ENCODE results near the gene PPIL1.

The PPIL1 gene

GRCh38 chr6:36873612-36874442 is 776 bp downstream of the PPIL1 start:
- TF ChIP-seq TCF12 (IDR thresholded peaks at IDR 0.05; ENCODE audit: low read depth) (no peak), TAF1 (IDR thresholded peaks at IDR 0.05; ENCODE audit: low read depth) (no peak), EP300 (IDR thresholded peaks at IDR 0.05; ENCODE audit: borderline replicate concordance) (no peak), YY1 (IDR thresholded peaks at IDR 0.05; ENCODE audit: low read depth) (no peak)

GRCh38 chr6:36873115-36873514 is 1.5 kb downstream of the PPIL1 start:
- TF ChIP-seq RAD21 (IDR thresholded peaks at IDR 0.05; ENCODE audit: low read depth) (no peak), FOXM1 (IDR thresholded peaks at IDR 0.05; ENCODE audit: borderline replicate concordance, low read depth) (no peak), TAF1 (IDR thresholded peaks at IDR 0.05; ENCODE audit: low read depth) (no peak)

DNA sequence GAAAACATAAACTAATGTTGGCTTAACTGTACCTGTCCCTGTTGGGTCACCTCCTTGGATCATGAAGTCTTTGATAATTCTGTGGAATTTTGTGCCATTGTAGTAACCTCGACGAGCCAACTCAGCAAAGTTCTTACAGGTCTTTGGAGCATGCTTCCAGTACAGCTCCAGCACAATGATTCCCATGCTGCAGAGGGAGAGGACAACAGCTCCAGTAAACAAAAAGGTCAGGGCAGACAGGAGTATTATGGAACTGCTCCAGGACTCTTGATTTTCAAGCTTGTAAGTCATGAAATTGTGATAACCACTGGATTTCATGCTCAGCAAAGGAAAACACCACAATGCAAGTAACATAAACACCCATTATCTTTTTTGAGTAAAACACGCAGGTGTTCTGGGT is 2.9 kb downstream of the PPIL1 start:
- no peak for TF ChIP-seq NFIC (IDR thresholded peaks at IDR 0.05)
- TF ChIP-seq EGR1 (IDR thresholded peaks at IDR 0.05): no peak
- TF ChIP-seq, protein P1, sequence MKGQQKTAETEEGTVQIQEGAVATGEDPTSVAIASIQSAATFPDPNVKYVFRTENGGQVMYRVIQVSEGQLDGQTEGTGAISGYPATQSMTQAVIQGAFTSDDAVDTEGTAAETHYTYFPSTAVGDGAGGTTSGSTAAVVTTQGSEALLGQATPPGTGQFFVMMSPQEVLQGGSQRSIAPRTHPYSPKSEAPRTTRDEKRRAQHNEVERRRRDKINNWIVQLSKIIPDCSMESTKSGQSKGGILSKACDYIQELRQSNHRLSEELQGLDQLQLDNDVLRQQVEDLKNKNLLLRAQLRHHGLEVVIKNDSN (IDR thresholded peaks at IDR 0.05): no peak
- no peak for TF ChIP-seq FOXM1 (IDR thresholded peaks at IDR 0.05; ENCODE audit: borderline replicate concordance, low read depth)
- TF ChIP-seq TCF12 (IDR thresholded peaks at IDR 0.05; ENCODE audit: low read depth): no peak
- TF ChIP-seq RAD21 (IDR thresholded peaks at IDR 0.05; ENCODE audit: low read depth): no peak
- no peak for TF ChIP-seq TAF1 (IDR thresholded peaks at IDR 0.05; ENCODE audit: low read depth)
- TF ChIP-seq REST (IDR thresholded peaks at IDR 0.05; ENCODE audit: low read depth): no peak
- no peak for TF ChIP-seq MAX (IDR thresholded peaks at IDR 0.05)
- no peak for TF ChIP-seq CREB1 (IDR thresholded peaks at IDR 0.05; ENCODE audit: low read depth)
- no peak for TF ChIP-seq YY1 (IDR thresholded peaks at IDR 0.05; ENCODE audit: low read depth)
- no peak for TF ChIP-seq ZBTB7A (IDR thresholded peaks at IDR 0.05; ENCODE audit: low read depth)
- no peak for TF ChIP-seq CEBPB (IDR thresholded peaks at IDR 0.05)
- no peak for TF ChIP-seq EP300 (IDR thresholded peaks at IDR 0.05; ENCODE audit: borderline replicate concordance)
- no peak for TF ChIP-seq TEAD4 (IDR thresholded peaks at IDR 0.05)

GRCh38 chr6:36867471-36868224 is 7.0 kb downstream of the PPIL1 start:
- TF ChIP-seq EGR1 (IDR thresholded peaks at IDR 0.05): no peak
- no peak for TF ChIP-seq CREB1 (IDR thresholded peaks at IDR 0.05; ENCODE audit: low read depth)
- no peak for TF ChIP-seq REST (IDR thresholded peaks at IDR 0.05; ENCODE audit: low read depth)
- no peak for TF ChIP-seq TCF12 (IDR thresholded peaks at IDR 0.05; ENCODE audit: low read depth)
- TF ChIP-seq NFIC (IDR thresholded peaks at IDR 0.05): no peak
- TF ChIP-seq, protein P1 (IDR thresholded peaks at IDR 0.05): no peak
- TF ChIP-seq YY1 (IDR thresholded peaks at IDR 0.05; ENCODE audit: low read depth): no peak
- TF ChIP-seq RAD21 (IDR thresholded peaks at IDR 0.05; ENCODE audit: low read depth): no peak
- no peak for TF ChIP-seq MAX (IDR thresholded peaks at IDR 0.05)
- no peak for TF ChIP-seq ZBTB7A (IDR thresholded peaks at IDR 0.05; ENCODE audit: low read depth)
- TF ChIP-seq CEBPB (IDR thresholded peaks at IDR 0.05): no peak
- TF ChIP-seq TAF1 (IDR thresholded peaks at IDR 0.05; ENCODE audit: low read depth): no peak
- TF ChIP-seq FOXM1 (IDR thresholded peaks at IDR 0.05; ENCODE audit: borderline replicate concordance, low read depth): no peak
- TF ChIP-seq TEAD4 (IDR thresholded peaks at IDR 0.05): no peak
- TF ChIP-seq EP300 (IDR thresholded peaks at IDR 0.05; ENCODE audit: borderline replicate concordance): no peak

- TF ChIP-seq RAD21 (IDR thresholded peaks at IDR 0.05; ENCODE audit: low read depth) (no peak), REST (IDR thresholded peaks at IDR 0.05; ENCODE audit: low read depth) (no peak), YY1 (IDR thresholded peaks at IDR 0.05; ENCODE audit: low read depth) (no peak), TCF12 (IDR thresholded peaks at IDR 0.05; ENCODE audit: low read depth) (no peak), EGR1 (IDR thresholded peaks at IDR 0.05) (no peak), TEAD4 (IDR thresholded peaks at IDR 0.05) (no peak), EP300 (IDR thresholded peaks at IDR 0.05; ENCODE audit: borderline replicate concordance) (no peak), TAF1 (IDR thresholded peaks at IDR 0.05; ENCODE audit: low read depth) (no peak), NFIC (IDR thresholded peaks at IDR 0.05) (no peak), FOXM1 (IDR thresholded peaks at IDR 0.05; ENCODE audit: borderline replicate concordance, low read depth) (no peak), MAX (IDR thresholded peaks at IDR 0.05) (no peak)
- TF ChIP-seq, protein P1 (IDR thresholded peaks at IDR 0.05): no peak
Observed at GRCh38 chr6:36865835-36866234, 8.8 kb downstream of the PPIL1 start.
